ENCODE results near the gene ZNF800.
"Not testable (repeated sequence)": the region's sequence is repeated elsewhere in the genome, so short reads cannot be mapped to it uniquely, and the experiment has no call there.

The ZNF800 gene

GRCh38 chr7:127392566-127393367 is at the start of gene ZNF800:
Gene ZNF800 (minus strand): TSS chr7:127392708. CDS start chr7:127391557, 1,151 bp downstream.
- in situ Hi-C loops (cut with HindIII; ENCODE audit: low sequenced_read_pairs), result no loop called here

- in situ Hi-C loops (cut with HindIII; ENCODE audit: low sequenced_read_pairs), result no loop called here
These were observed 47.7 kb upstream of the ZNF800 start for GRCh38 chr7:127440206-127440605.

GRCh38 chr7:127438836-127439235 is 46.3 kb upstream of the ZNF800 start:
- in situ Hi-C loops (cut with HindIII; ENCODE audit: low sequenced_read_pairs), result no loop called here

- in situ Hi-C loops (cut with HindIII; ENCODE audit: low sequenced_read_pairs), result no loop called here
These were observed 45.3 kb upstream of the ZNF800 start for GRCh38 chr7:127437837-127438236.

GRCh38 chr7:127437241-127437640 is 44.7 kb upstream of the ZNF800 start:
- in situ Hi-C loops (cut with HindIII; ENCODE audit: low sequenced_read_pairs), result no loop called here

- in situ Hi-C loops (cut with HindIII; ENCODE audit: low sequenced_read_pairs), result not testable (repeated sequence)
These were observed 36.8 kb upstream of the ZNF800 start for GRCh38 chr7:127429281-127429680.

- in situ Hi-C loops (cut with HindIII; ENCODE audit: low sequenced_read_pairs), result no loop called here
These were observed 26.7 kb upstream of the ZNF800 start for GRCh38 chr7:127419196-127419595.

GRCh38 chr7:127418459-127418858 is 26.0 kb upstream of the ZNF800 start:
- in situ Hi-C loops (cut with HindIII; ENCODE audit: low sequenced_read_pairs), result no loop called here

- in situ Hi-C loops (cut with HindIII; ENCODE audit: low sequenced_read_pairs), result no loop called here
These were observed 24.8 kb upstream of the ZNF800 start for GRCh38 chr7:127417346-127417745.

GRCh38 chr7:127415060-127415742 is 22.7 kb upstream of the ZNF800 start:
- in situ Hi-C loops (cut with HindIII; ENCODE audit: low sequenced_read_pairs), result no loop called here

- in situ Hi-C loops (cut with HindIII; ENCODE audit: low sequenced_read_pairs), result no loop called here
These were observed 21.5 kb upstream of the ZNF800 start for GRCh38 chr7:127413962-127414361.

GRCh38 chr7:127413326-127413725 is 20.8 kb upstream of the ZNF800 start:
- in situ Hi-C loops (cut with HindIII; ENCODE audit: low sequenced_read_pairs), result no loop called here

- in situ Hi-C loops (cut with HindIII; ENCODE audit: low sequenced_read_pairs), result no loop called here
These were observed 18.7 kb upstream of the ZNF800 start for GRCh38 chr7:127411176-127411575.

- in situ Hi-C loops (cut with HindIII; ENCODE audit: low sequenced_read_pairs), result no loop called here
These were observed 17.1 kb upstream of the ZNF800 start for GRCh38 chr7:127409629-127410028.

- in situ Hi-C loops (cut with HindIII; ENCODE audit: low sequenced_read_pairs), result no loop called here
These were observed 12.0 kb upstream of the ZNF800 start for GRCh38 chr7:127404286-127405072.

- in situ Hi-C loops (cut with HindIII; ENCODE audit: low sequenced_read_pairs), result no loop called here
These were observed 3.7 kb upstream of the ZNF800 start for GRCh38 chr7:127396184-127396583.

GRCh38 chr7:127395104-127395503 is 2.6 kb upstream of the ZNF800 start:
- in situ Hi-C loops (cut with HindIII; ENCODE audit: low sequenced_read_pairs), result not testable (repeated sequence)

GRCh38 chr7:127393368-127394058 is 1.0 kb upstream of the ZNF800 start:
- in situ Hi-C loops (cut with HindIII; ENCODE audit: low sequenced_read_pairs), result no loop called here

- in situ Hi-C loops (cut with HindIII; ENCODE audit: low sequenced_read_pairs), result no loop called here
These were observed 334 bp downstream of the ZNF800 start for GRCh38 chr7:127392182-127392565.

GRCh38 chr7:127391591-127392181 is 822 bp downstream of the ZNF800 start:
- in situ Hi-C loops (cut with HindIII; ENCODE audit: low sequenced_read_pairs), result no loop called here

Measured in endothelial cell of hepatic sinusoid (primary cell).